MM.1S (cell line): ENCODE results near the gene SEMA4F.

Experiments used
- CTCF ChIP-seq: fragments of 300-600 bp; sonication (generic); IDR thresholded peaks from 2 replicates; pipeline ENCODE4 v1.5.1; 2016; ENCODE audit warnings: antibody characterized with exemption, low read length, mixed read lengths
- EZH2 ChIP-seq: fragments of 300-600 bp; sonication (generic); optimal IDR thresholded peaks from 2 replicates; pipeline ENCODE3; 2017; ENCODE audit warnings: low read depth, mild to moderate bottlenecking, antibody characterized with exemption, low read length, mixed read lengths

GRCh38 chr2:74704216-74704615 lies 50.2 kb downstream of the SEMA4F start:
- TF ChIP-seq CTCF (no peak), EZH2 (no peak)
